Measurements from ENCODE around the gene COBL.

The COBL gene

GRCh38 chr7:51113560-51113959 lies 203.0 kb downstream of the COBL start:
- Histone ChIP-seq H3K27ac (ENCODE audit: low read length) (no peak overlapping the region), H3K4me3 (ENCODE audit: low read length) (no peak overlapping the region), H3K9ac (ENCODE audit: low read length) (no peak overlapping the region), H3K27me3 (ENCODE audit: control insufficient read depth, insufficient read depth, low read length) (no peaks in the 10 kb centered on the region), H3K36me3 (ENCODE audit: control insufficient read depth, low read depth, low read length) (no peaks in the 10 kb centered on the region), H3K9me3 (ENCODE audit: control insufficient read depth, low read depth, low read length) (no peaks in the 10 kb centered on the region), H3K4me1 (ENCODE audit: control insufficient read depth, low read depth, low read length) (peaks cover 10% of the 10 kb centered on the region)

- no peaks in the 10 kb centered on the region for H3K27me3 ChIP-seq (ENCODE audit: control insufficient read depth, insufficient read depth, low read length)
- H3K4me1 ChIP-seq (ENCODE audit: control insufficient read depth, low read depth, low read length): peaks cover 21% of the 10 kb centered on the region
- H3K36me3 ChIP-seq (ENCODE audit: control insufficient read depth, low read depth, low read length): no peaks in the 10 kb centered on the region
- H3K9ac ChIP-seq (ENCODE audit: low read length): no peak overlapping the region
- H3K27ac ChIP-seq (ENCODE audit: low read length): no peak overlapping the region
- H3K9me3 ChIP-seq (ENCODE audit: control insufficient read depth, low read depth, low read length): no peaks in the 10 kb centered on the region
- H3K4me3 ChIP-seq (ENCODE audit: low read length): no peak overlapping the region
Observed at GRCh38 chr7:51111241-51111940, 205.2 kb downstream of the COBL start.

- no peaks in the 10 kb centered on the region for H3K27me3 ChIP-seq (ENCODE audit: control insufficient read depth, insufficient read depth, low read length)
- H3K9ac ChIP-seq (ENCODE audit: low read length): no peak overlapping the region
- H3K36me3 ChIP-seq (ENCODE audit: control insufficient read depth, low read depth, low read length): no peaks in the 10 kb centered on the region
- H3K4me3 ChIP-seq (ENCODE audit: low read length): no peak overlapping the region
- H3K27ac ChIP-seq (ENCODE audit: low read length): no peak overlapping the region
- H3K4me1 ChIP-seq (ENCODE audit: control insufficient read depth, low read depth, low read length): peaks cover 24% of the 10 kb centered on the region
- H3K9me3 ChIP-seq (ENCODE audit: control insufficient read depth, low read depth, low read length): no peaks in the 10 kb centered on the region
Observed at GRCh38 chr7:51108134-51108533, 208.5 kb downstream of the COBL start.

- H3K36me3 ChIP-seq (ENCODE audit: control insufficient read depth, low read depth, low read length): no peaks in the 10 kb centered on the region
- no peaks in the 10 kb centered on the region for H3K27me3 ChIP-seq (ENCODE audit: control insufficient read depth, insufficient read depth, low read length)
- peaks cover 21% of the 10 kb centered on the region for H3K4me1 ChIP-seq (ENCODE audit: control insufficient read depth, low read depth, low read length)
- H3K9me3 ChIP-seq (ENCODE audit: control insufficient read depth, low read depth, low read length): no peaks in the 10 kb centered on the region
- H3K27ac ChIP-seq (ENCODE audit: low read length): no peak overlapping the region
- H3K4me3 ChIP-seq (ENCODE audit: low read length): no peak overlapping the region
- no peak overlapping the region for H3K9ac ChIP-seq (ENCODE audit: low read length)
Observed at GRCh38 chr7:51104278-51104677, 212.3 kb downstream of the COBL start.

- Histone ChIP-seq H3K9me3 (ENCODE audit: control insufficient read depth, low read depth, low read length) (no peaks in the 10 kb centered on the region), H3K4me1 (ENCODE audit: control insufficient read depth, low read depth, low read length) (peaks cover 15% of the 10 kb centered on the region), H3K4me3 (ENCODE audit: low read length) (no peak overlapping the region), H3K27me3 (ENCODE audit: control insufficient read depth, insufficient read depth, low read length) (no peaks in the 10 kb centered on the region), H3K36me3 (ENCODE audit: control insufficient read depth, low read depth, low read length) (no peaks in the 10 kb centered on the region), H3K9ac (ENCODE audit: low read length) (no peak overlapping the region), H3K27ac (ENCODE audit: low read length) (no peak overlapping the region)
Observed at GRCh38 chr7:51103718-51104117, 212.9 kb downstream of the COBL start.

GRCh38 chr7:51102828-51103227 lies 213.8 kb downstream of the COBL start:
- no peaks in the 10 kb centered on the region for H3K27me3 ChIP-seq (ENCODE audit: control insufficient read depth, insufficient read depth, low read length)
- peaks cover 6% of the 10 kb centered on the region for H3K4me1 ChIP-seq (ENCODE audit: control insufficient read depth, low read depth, low read length)
- H3K27ac ChIP-seq (ENCODE audit: low read length): no peak overlapping the region
- H3K9me3 ChIP-seq (ENCODE audit: control insufficient read depth, low read depth, low read length): peaks cover 5% of the 10 kb centered on the region
- H3K9ac ChIP-seq (ENCODE audit: low read length): no peak overlapping the region
- H3K36me3 ChIP-seq (ENCODE audit: control insufficient read depth, low read depth, low read length): no peaks in the 10 kb centered on the region
- H3K4me3 ChIP-seq (ENCODE audit: low read length): no peak overlapping the region

GRCh38 chr7:51101111-51101757 lies 215.4 kb downstream of the COBL start:
- Histone ChIP-seq H3K36me3 (ENCODE audit: control insufficient read depth, low read depth, low read length) (no peaks in the 10 kb centered on the region), H3K9me3 (ENCODE audit: control insufficient read depth, low read depth, low read length) (peaks cover 5% of the 10 kb centered on the region), H3K9ac (ENCODE audit: low read length) (no peak overlapping the region), H3K27ac (ENCODE audit: low read length) (no peak overlapping the region), H3K27me3 (ENCODE audit: control insufficient read depth, insufficient read depth, low read length) (no peaks in the 10 kb centered on the region), H3K4me1 (ENCODE audit: control insufficient read depth, low read depth, low read length) (peaks cover 1% of the 10 kb centered on the region), H3K4me3 (ENCODE audit: low read length) (no peak overlapping the region)

GRCh38 chr7:51090411-51090810 lies 226.2 kb downstream of the COBL start:
- no peaks in the 10 kb centered on the region for H3K36me3 ChIP-seq (ENCODE audit: control insufficient read depth, low read depth, low read length)
- H3K4me1 ChIP-seq (ENCODE audit: control insufficient read depth, low read depth, low read length): peaks cover 16% of the 10 kb centered on the region
- H3K9ac ChIP-seq (ENCODE audit: low read length): no peak overlapping the region
- H3K4me3 ChIP-seq (ENCODE audit: low read length): no peak overlapping the region
- no peaks in the 10 kb centered on the region for H3K9me3 ChIP-seq (ENCODE audit: control insufficient read depth, low read depth, low read length)
- H3K27me3 ChIP-seq (ENCODE audit: control insufficient read depth, insufficient read depth, low read length): no peaks in the 10 kb centered on the region
- H3K27ac ChIP-seq (ENCODE audit: low read length): no peak overlapping the region

GRCh38 chr7:51085034-51085692 lies 231.4 kb downstream of the COBL start:
- Histone ChIP-seq H3K27ac (ENCODE audit: low read length) (no peak overlapping the region), H3K27me3 (ENCODE audit: control insufficient read depth, insufficient read depth, low read length) (no peaks in the 10 kb centered on the region), H3K4me3 (ENCODE audit: low read length) (no peak overlapping the region), H3K36me3 (ENCODE audit: control insufficient read depth, low read depth, low read length) (no peaks in the 10 kb centered on the region), H3K9me3 (ENCODE audit: control insufficient read depth, low read depth, low read length) (no peaks in the 10 kb centered on the region), H3K9ac (ENCODE audit: low read length) (no peak overlapping the region), H3K4me1 (ENCODE audit: control insufficient read depth, low read depth, low read length) (peaks cover 29% of the 10 kb centered on the region)

GRCh38 chr7:51084121-51084520 lies 232.5 kb downstream of the COBL start:
- peaks cover 33% of the 10 kb centered on the region for H3K4me1 ChIP-seq (ENCODE audit: control insufficient read depth, low read depth, low read length)
- no peaks in the 10 kb centered on the region for H3K27me3 ChIP-seq (ENCODE audit: control insufficient read depth, insufficient read depth, low read length)
- no peak overlapping the region for H3K4me3 ChIP-seq (ENCODE audit: low read length)
- no peak overlapping the region for H3K9ac ChIP-seq (ENCODE audit: low read length)
- H3K27ac ChIP-seq (ENCODE audit: low read length): no peak overlapping the region
- H3K9me3 ChIP-seq (ENCODE audit: control insufficient read depth, low read depth, low read length): no peaks in the 10 kb centered on the region
- no peaks in the 10 kb centered on the region for H3K36me3 ChIP-seq (ENCODE audit: control insufficient read depth, low read depth, low read length)

GRCh38 chr7:51082940-51083533 lies 233.6 kb downstream of the COBL start:
- Histone ChIP-seq H3K27ac (ENCODE audit: low read length) (no peak overlapping the region), H3K36me3 (ENCODE audit: control insufficient read depth, low read depth, low read length) (no peaks in the 10 kb centered on the region), H3K9me3 (ENCODE audit: control insufficient read depth, low read depth, low read length) (no peaks in the 10 kb centered on the region), H3K9ac (ENCODE audit: low read length) (no peak overlapping the region), H3K4me1 (ENCODE audit: control insufficient read depth, low read depth, low read length) (peaks cover 24% of the 10 kb centered on the region), H3K27me3 (ENCODE audit: control insufficient read depth, insufficient read depth, low read length) (no peaks in the 10 kb centered on the region), H3K4me3 (ENCODE audit: low read length) (no peak overlapping the region)

All from iPS-18a (cell line).